Measurements from ENCODE around the gene SLC7A10. TPM values are rescaled to one million over a fixed set of nuclear protein-coding genes. Genes with fewer than 3 reads are reported as not detected.
A peak's percentile ranks its signal among the peaks of the same experiment; 100 is the strongest.

SLC7A10 gene
- total RNA-seq, 1 donor from 2014 or later: 0.48 TPM

- Mint-ChIP-seq H3K4me3 (ENCODE audit: low read depth) (peak overlapping the region; percentile 92), H3K9me3 (ENCODE audit: low read depth) (no peaks in the 10 kb centered on the region)
- TF ChIP-seq CTCF (IDR thresholded peaks at IDR 0.05; ENCODE audit: unreplicated experiment): no peak
Measured at GRCh38 chr19:33175156-33175782, 50.4 kb downstream of the SLC7A10 start.

DNA sequence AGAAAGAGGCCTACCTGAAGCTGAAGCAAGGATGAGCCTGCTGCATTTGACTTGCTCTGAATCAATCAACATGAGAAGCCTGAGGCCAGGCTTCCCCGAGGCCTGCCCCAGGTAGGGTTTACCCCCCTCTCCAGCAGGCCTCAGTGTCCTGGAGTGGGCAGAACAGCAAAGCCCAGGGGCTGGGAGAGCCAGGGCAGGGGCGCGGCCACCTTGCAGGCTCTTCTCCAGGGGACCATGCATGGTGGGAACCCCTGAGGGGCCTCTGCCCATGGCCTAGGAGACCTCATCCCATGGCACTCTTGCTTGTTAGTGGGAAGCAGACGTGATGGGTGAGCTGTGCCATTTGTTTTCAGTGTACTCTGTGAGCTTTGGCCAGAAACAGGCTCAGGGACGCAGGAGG lies 51.5 kb downstream of the SLC7A10 start:
- H3K4me1 Mint-ChIP-seq (ENCODE audit: low read depth): peaks cover 17% of the 10 kb centered on the region
- TF ChIP-seq CTCF (IDR thresholded peaks at IDR 0.05; ENCODE audit: unreplicated experiment): no peak
- H3K36me3 Mint-ChIP-seq (ENCODE audit: insufficient read depth): peaks cover 3% of the 10 kb centered on the region
- no peak for DNase-seq (ENCODE audit: low spot score, unreplicated experiment)
- H3K27me3 Mint-ChIP-seq: no peaks in the 10 kb centered on the region
- no peak overlapping the region for H3K27ac Mint-ChIP-seq
- H3K9me3 Mint-ChIP-seq (ENCODE audit: low read depth): no peaks in the 10 kb centered on the region
- H3K4me3 Mint-ChIP-seq (ENCODE audit: low read depth): no peak overlapping the region

More at GRCh38 chr19:33175156-33175782, 50.4 kb downstream of the SLC7A10 start:
- Mint-ChIP-seq H3K4me1 (ENCODE audit: low read depth) (peaks cover 17% of the 10 kb centered on the region), H3K27ac (peak overlapping the region; percentile 37), H3K27me3 (peaks cover 5% of the 10 kb centered on the region), H3K36me3 (ENCODE audit: insufficient read depth) (peaks cover 3% of the 10 kb centered on the region)
- DNase-seq (ENCODE audit: low spot score, unreplicated experiment): no peak

DNA sequence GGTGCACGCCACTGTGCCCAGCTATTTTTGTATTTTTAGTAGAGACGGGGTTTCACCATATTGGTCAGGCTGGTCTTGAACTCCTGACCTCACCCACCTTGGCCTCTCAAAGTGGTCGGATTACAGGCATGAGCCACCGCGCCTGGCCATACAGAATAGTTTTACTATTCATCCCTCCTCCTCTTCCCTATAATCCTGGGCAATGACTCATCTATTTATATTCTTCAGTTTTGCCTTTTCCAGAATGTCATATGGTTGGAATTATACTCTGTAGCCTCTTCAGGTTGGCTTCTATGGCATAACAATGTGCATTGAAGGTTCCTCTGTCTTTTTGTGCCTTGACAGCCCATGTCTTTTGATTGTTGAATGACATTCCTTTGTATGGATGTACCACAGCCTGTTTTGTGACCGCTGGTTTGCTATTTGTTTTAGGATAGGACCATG lies 53.7 kb downstream of the SLC7A10 start:
- Mint-ChIP-seq H3K4me1 (ENCODE audit: low read depth) (peaks cover 14% of the 10 kb centered on the region), H3K9me3 (ENCODE audit: low read depth) (peaks cover 12% of the 10 kb centered on the region), H3K4me3 (ENCODE audit: low read depth) (no peak overlapping the region), H3K27ac (no peak overlapping the region), H3K27me3 (no peaks in the 10 kb centered on the region), H3K36me3 (ENCODE audit: insufficient read depth) (peaks cover 8% of the 10 kb centered on the region)
- no peak for DNase-seq (ENCODE audit: low spot score, unreplicated experiment)
- no peak for TF ChIP-seq CTCF (IDR thresholded peaks at IDR 0.05; ENCODE audit: unreplicated experiment)

- TF ChIP-seq CTCF (IDR thresholded peaks at IDR 0.05; ENCODE audit: unreplicated experiment): no peak
- H3K27me3 Mint-ChIP-seq: no peaks in the 10 kb centered on the region
- DNase-seq (ENCODE audit: low spot score, unreplicated experiment): no peak
Measured at GRCh38 chr19:33171222-33171795, 54.3 kb downstream of the SLC7A10 start.

DNA sequence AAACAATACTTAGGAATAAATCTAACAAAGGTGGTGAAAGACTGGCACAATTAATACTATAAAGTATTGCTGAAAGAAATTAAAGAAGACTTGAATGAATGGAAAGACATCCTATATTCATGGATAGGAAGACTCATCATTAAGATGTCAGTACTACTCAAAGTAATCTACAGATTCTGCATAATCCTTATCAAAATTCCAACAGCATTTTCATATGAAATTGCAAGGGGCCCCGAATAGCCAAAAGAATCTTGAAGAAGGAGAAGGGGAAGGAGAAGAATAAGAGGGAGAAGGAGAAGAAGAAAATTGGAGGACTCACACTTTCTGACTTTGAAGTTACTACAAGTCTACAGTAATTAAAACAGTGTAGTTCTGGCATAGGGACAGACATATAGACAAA lies 57.1 kb downstream of the SLC7A10 start:
- DNase-seq (ENCODE audit: low spot score, unreplicated experiment): no peak
- Mint-ChIP-seq H3K36me3 (ENCODE audit: insufficient read depth) (peaks cover 9% of the 10 kb centered on the region), H3K4me3 (ENCODE audit: low read depth) (no peak overlapping the region), H3K9me3 (ENCODE audit: low read depth) (peaks cover 12% of the 10 kb centered on the region), H3K4me1 (ENCODE audit: low read depth) (peaks cover 3% of the 10 kb centered on the region), H3K27me3 (no peaks in the 10 kb centered on the region), H3K27ac (no peak overlapping the region)
- TF ChIP-seq CTCF (IDR thresholded peaks at IDR 0.05; ENCODE audit: unreplicated experiment): no peak

More at GRCh38 chr19:33171222-33171795, 54.3 kb downstream of the SLC7A10 start:
- Mint-ChIP-seq H3K4me3 (ENCODE audit: low read depth) (no peak overlapping the region), H3K27ac (no peak overlapping the region), H3K4me1 (ENCODE audit: low read depth) (peaks cover 12% of the 10 kb centered on the region), H3K9me3 (ENCODE audit: low read depth) (peaks cover 12% of the 10 kb centered on the region), H3K36me3 (ENCODE audit: insufficient read depth) (peaks cover 7% of the 10 kb centered on the region)
